ENCODE measurements around the gene B3GAT1. TPM values are rescaled to one million over a fixed set of nuclear protein-coding genes. Genes with fewer than 3 reads are reported as not detected.

B3GAT1 gene
- total RNA-seq, 1 experiment from 2014 or later: 0.35 TPM

GRCh38 chr11:134443246-134443645, 31.2 kb upstream of the B3GAT1 start:
- peaks cover 15% of the 10 kb centered on the region for H3K27me3 Mint-ChIP-seq (ENCODE audit: unreplicated experiment)
- no TSS peak for BruUV-seq (replicated peaks)
- CTCF ChIA-PET: no interaction called here
- no peak for TF ChIP-seq CTCF (IDR thresholded peaks at IDR 0.05; ENCODE audit: unreplicated experiment)
- no peak overlapping the region for H3K4me3 Mint-ChIP-seq (ENCODE audit: low read depth, unreplicated experiment)
- H3K4me1 Mint-ChIP-seq (ENCODE audit: low read depth, unreplicated experiment): no peaks in the 10 kb centered on the region
- DNase-seq: no peak
- H3K36me3 Mint-ChIP-seq (ENCODE audit: insufficient read depth, unreplicated experiment): no peaks in the 10 kb centered on the region
- intact Hi-C loops (cut with micrococcal nuclease; ENCODE audit: unreplicated experiment): no loop called here
- no peak overlapping the region for H3K27ac Mint-ChIP-seq (ENCODE audit: unreplicated experiment)
- H3K9me3 Mint-ChIP-seq (ENCODE audit: low read depth, unreplicated experiment): peaks cover 10% of the 10 kb centered on the region

- CTCF ChIA-PET: no interaction called here
- intact Hi-C loops (cut with micrococcal nuclease; ENCODE audit: unreplicated experiment): no loop called here
- no peak overlapping the region for H3K4me3 Mint-ChIP-seq (ENCODE audit: low read depth, unreplicated experiment)
- no TSS peak for BruUV-seq (replicated peaks)
- peaks cover 10% of the 10 kb centered on the region for H3K9me3 Mint-ChIP-seq (ENCODE audit: low read depth, unreplicated experiment)
- H3K27ac Mint-ChIP-seq (ENCODE audit: unreplicated experiment): no peak overlapping the region
- no peaks in the 10 kb centered on the region for H3K4me1 Mint-ChIP-seq (ENCODE audit: low read depth, unreplicated experiment)
- TF ChIP-seq CTCF (IDR thresholded peaks at IDR 0.05; ENCODE audit: unreplicated experiment): no peak
- H3K27me3 Mint-ChIP-seq (ENCODE audit: unreplicated experiment): peaks cover 15% of the 10 kb centered on the region
- no peaks in the 10 kb centered on the region for H3K36me3 Mint-ChIP-seq (ENCODE audit: insufficient read depth, unreplicated experiment)
- no peak for DNase-seq
Measured at GRCh38 chr11:134442246-134442645, 30.2 kb upstream of the B3GAT1 start.

GRCh38 chr11:134441706-134442105, 29.7 kb upstream of the B3GAT1 start:
- TF ChIP-seq CTCF (IDR thresholded peaks at IDR 0.05; ENCODE audit: unreplicated experiment): no peak
- no peaks in the 10 kb centered on the region for H3K4me1 Mint-ChIP-seq (ENCODE audit: low read depth, unreplicated experiment)
- no peaks in the 10 kb centered on the region for H3K36me3 Mint-ChIP-seq (ENCODE audit: insufficient read depth, unreplicated experiment)
- no peak overlapping the region for H3K27ac Mint-ChIP-seq (ENCODE audit: unreplicated experiment)
- intact Hi-C loops (cut with micrococcal nuclease; ENCODE audit: unreplicated experiment): no loop called here
- DNase-seq: no peak
- BruUV-seq (replicated peaks): no TSS peak
- H3K27me3 Mint-ChIP-seq (ENCODE audit: unreplicated experiment): peaks cover 15% of the 10 kb centered on the region
- H3K4me3 Mint-ChIP-seq (ENCODE audit: low read depth, unreplicated experiment): no peak overlapping the region
- CTCF ChIA-PET: no interaction called here
- H3K9me3 Mint-ChIP-seq (ENCODE audit: low read depth, unreplicated experiment): peaks cover 10% of the 10 kb centered on the region

- TF ChIP-seq CTCF (IDR thresholded peaks at IDR 0.05; ENCODE audit: unreplicated experiment): no peak
- H3K27me3 Mint-ChIP-seq (ENCODE audit: unreplicated experiment): peaks cover 15% of the 10 kb centered on the region
- CTCF ChIA-PET: no interaction called here
- no peak overlapping the region for H3K4me3 Mint-ChIP-seq (ENCODE audit: low read depth, unreplicated experiment)
- BruUV-seq (replicated peaks): no TSS peak
- peaks cover 10% of the 10 kb centered on the region for H3K9me3 Mint-ChIP-seq (ENCODE audit: low read depth, unreplicated experiment)
- no peaks in the 10 kb centered on the region for H3K36me3 Mint-ChIP-seq (ENCODE audit: insufficient read depth, unreplicated experiment)
- H3K27ac Mint-ChIP-seq (ENCODE audit: unreplicated experiment): no peak overlapping the region
- no peak for DNase-seq
- H3K4me1 Mint-ChIP-seq (ENCODE audit: low read depth, unreplicated experiment): no peaks in the 10 kb centered on the region
- intact Hi-C loops (cut with micrococcal nuclease; ENCODE audit: unreplicated experiment): no loop called here
Measured at GRCh38 chr11:134441281-134441680, 29.2 kb upstream of the B3GAT1 start.

- H3K27ac Mint-ChIP-seq (ENCODE audit: unreplicated experiment): no peak overlapping the region
- H3K9me3 Mint-ChIP-seq (ENCODE audit: low read depth, unreplicated experiment): peaks cover 10% of the 10 kb centered on the region
- H3K36me3 Mint-ChIP-seq (ENCODE audit: insufficient read depth, unreplicated experiment): no peaks in the 10 kb centered on the region
- CTCF ChIA-PET: no interaction called here
- DNase-seq: no peak
- intact Hi-C loops (cut with micrococcal nuclease; ENCODE audit: unreplicated experiment): no loop called here
- no peaks in the 10 kb centered on the region for H3K4me1 Mint-ChIP-seq (ENCODE audit: low read depth, unreplicated experiment)
- TF ChIP-seq CTCF (IDR thresholded peaks at IDR 0.05; ENCODE audit: unreplicated experiment): no peak
- peaks cover 15% of the 10 kb centered on the region for H3K27me3 Mint-ChIP-seq (ENCODE audit: unreplicated experiment)
- BruUV-seq (replicated peaks): no TSS peak
- no peak overlapping the region for H3K4me3 Mint-ChIP-seq (ENCODE audit: low read depth, unreplicated experiment)
Measured at GRCh38 chr11:134440851-134441250, 28.8 kb upstream of the B3GAT1 start.
